Ovary (tissue), 3 donors: Measurements from ENCODE around the gene ZNRD2.

Source experiments
- CTCF ChIP-seq, 3 donors: fragments of 450-650 bp in 2 of 3; fragments of 200-600 bp in 1 of 3; IDR thresholded peaks; one replicate each; pipeline versions ENCODE4 v1.5.1 to v1.8.0; 2016 to 2022; ENCODE audit warnings: antibody characterized with exemption in 3 of 3, mild to moderate bottlenecking in 1 of 3
- EP300 ChIP-seq: sonication (generic); formaldehyde crosslinking; IDR thresholded peaks from one replicate; pipeline ENCODE4 v1.6.1; 2017; ENCODE audit warnings: antibody characterized with exemption
- POLR2A ChIP-seq: fragments of 450-650 bp; IDR thresholded peaks from one replicate; pipeline ENCODE4 v1.6.1; 2017; ENCODE audit warnings: antibody characterized with exemption, mild to moderate bottlenecking, moderate library complexity
- donor health status: DM: no; HTN: no; CAD: no.

GRCh38 chr11:65577756-65578109, 7.5 kb downstream of the ZNRD2 start:
- no peak for TF ChIP-seq POLR2A
- TF ChIP-seq CTCF (IDR thresholded peaks at IDR 0.05), result no peak
- TF ChIP-seq EP300, result no peak
